Uterus (tissue), 2 donors: ENCODE measurements around the gene TRAF5.

ENCODE experiments used
- POLR2A ChIP-seq, 2 donors: fragments of 450-650 bp; IDR thresholded peaks; one replicate each; pipeline ENCODE4 v1.6.1; 2016; ENCODE audit warnings: antibody characterized with exemption in 2 of 2, mild to moderate bottlenecking in 1 of 2, moderate library complexity in 1 of 2
- TF ChIP-seq, protein P1 (sequence below), 4 experiments: fragments of 200-600 bp in 2 of 4; fragments of 450-650 bp in 2 of 4; sonication (generic) in 2 of 4; IDR thresholded peaks; one replicate each; pipeline ENCODE4 v1.5.1; 2016 to 2019; ENCODE audit warnings: antibody characterized with exemption in 4 of 4, mild to moderate bottlenecking in 2 of 4, moderate library complexity in 1 of 4

DNA sequence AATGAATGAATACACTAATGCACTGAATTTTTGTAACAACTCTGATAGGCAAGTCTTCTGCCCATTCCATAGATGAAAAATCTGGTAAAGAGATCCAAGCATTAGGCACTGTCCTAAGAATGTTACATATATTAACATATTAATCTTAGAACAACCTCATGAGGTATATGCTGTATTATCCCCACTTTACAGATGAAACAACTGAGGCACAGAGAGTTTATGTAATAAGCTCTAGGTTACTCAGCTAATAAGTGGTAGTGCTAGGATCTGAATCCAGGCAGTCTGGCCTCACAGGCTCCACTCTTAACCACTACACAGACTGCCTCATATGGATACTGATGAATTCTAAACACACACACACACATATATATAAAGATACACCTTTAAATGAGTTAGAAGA is 52.8 kb downstream of the TRAF5 start:
- TF ChIP-seq, protein P1, sequence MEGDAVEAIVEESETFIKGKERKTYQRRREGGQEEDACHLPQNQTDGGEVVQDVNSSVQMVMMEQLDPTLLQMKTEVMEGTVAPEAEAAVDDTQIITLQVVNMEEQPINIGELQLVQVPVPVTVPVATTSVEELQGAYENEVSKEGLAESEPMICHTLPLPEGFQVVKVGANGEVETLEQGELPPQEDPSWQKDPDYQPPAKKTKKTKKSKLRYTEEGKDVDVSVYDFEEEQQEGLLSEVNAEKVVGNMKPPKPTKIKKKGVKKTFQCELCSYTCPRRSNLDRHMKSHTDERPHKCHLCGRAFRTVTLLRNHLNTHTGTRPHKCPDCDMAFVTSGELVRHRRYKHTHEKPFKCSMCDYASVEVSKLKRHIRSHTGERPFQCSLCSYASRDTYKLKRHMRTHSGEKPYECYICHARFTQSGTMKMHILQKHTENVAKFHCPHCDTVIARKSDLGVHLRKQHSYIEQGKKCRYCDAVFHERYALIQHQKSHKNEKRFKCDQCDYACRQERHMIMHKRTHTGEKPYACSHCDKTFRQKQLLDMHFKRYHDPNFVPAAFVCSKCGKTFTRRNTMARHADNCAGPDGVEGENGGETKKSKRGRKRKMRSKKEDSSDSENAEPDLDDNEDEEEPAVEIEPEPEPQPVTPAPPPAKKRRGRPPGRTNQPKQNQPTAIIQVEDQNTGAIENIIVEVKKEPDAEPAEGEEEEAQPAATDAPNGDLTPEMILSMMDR (IDR thresholded peaks at IDR 0.05): no peak
- no peak for TF ChIP-seq POLR2A (IDR thresholded peaks at IDR 0.05)
